Measurements from ENCODE around the gene SPACA5B.
"Not testable (repeated sequence)": the region's sequence is repeated elsewhere in the genome, so short reads cannot be mapped to it uniquely, and the experiment has no call there.

The SPACA5B gene

GRCh38 chrX:48180811-48181210 is 50.4 kb downstream of the SPACA5B start:
- in situ Hi-C loops (cut with HindIII; ENCODE audit: low pct_ligation_motif_present, low pct_unique_long_range_greater_than_20kb, low sequenced_read_pairs) = no loop called here
- DNase-seq = no peak

- DNase-seq; in situ Hi-C loops (cut with HindIII; ENCODE audit: low pct_ligation_motif_present, low pct_unique_long_range_greater_than_20kb, low sequenced_read_pairs): not testable (repeated sequence)
Measured at GRCh38 chrX:48181882-48182281, 51.5 kb downstream of the SPACA5B start.
